Tibial nerve (tissue), 4 donors: Measurements from ENCODE around the gene GLE1. TPM values are rescaled to one million over a fixed set of nuclear protein-coding genes. Genes with fewer than 3 reads are reported as not detected.

ENCODE experiments used
- DNase-seq, 2 donors: peaks; one replicate each; pipeline ENCODE4 v3.0.0-alpha.2; 2019; ENCODE audit warnings: low spot score in 2 of 2
- H3K27ac ChIP-seq, 4 donors: fragments of 200-600 bp; sonication (generic) in 3 of 4; one replicate each; pipeline ENCODE4 v1.5.1; 2017 to 2019; ENCODE audit warnings: mild to moderate bottlenecking in 1 of 4
- H3K27me3 ChIP-seq, 2 donors: fragments of 200-600 bp; sonication (generic) in 1 of 2; one replicate each; pipeline versions ENCODE4 v1.5.1 to v1.6.0; 2017 to 2019
- H3K36me3 ChIP-seq, 3 donors: fragments of 200-600 bp; sonication (generic); one replicate each; pipeline ENCODE4 v1.5.1; 2018 to 2019
- H3K4me1 ChIP-seq, 4 donors: fragments of 200-600 bp; sonication (generic) in 3 of 4; one replicate each; pipeline ENCODE4 v1.5.1; 2017 to 2019
- H3K4me3 ChIP-seq, 4 donors: fragments of 200-600 bp; sonication (generic) in 3 of 4; one replicate each; pipeline ENCODE4 v1.5.1; 2017 to 2019; ENCODE audit warnings: mild to moderate bottlenecking in 1 of 4, moderate library complexity in 1 of 4
- H3K9me3 ChIP-seq, 4 donors: fragments of 200-600 bp; sonication (generic) in 3 of 4; one replicate each; pipeline ENCODE4 v1.5.1; 2017 to 2019
- CTCF ChIP-seq, 5 experiments: fragments of 200-600 bp in 3 of 5; fragments of 450-650 bp in 2 of 5; sonication (generic) in 3 of 5; IDR thresholded peaks; one replicate each; pipeline ENCODE4 v1.5.1; 2016 to 2019; ENCODE audit warnings: antibody characterized with exemption in 5 of 5, mild to moderate bottlenecking in 3 of 5, moderate library complexity in 2 of 5
- EP300 ChIP-seq, 2 donors: sonication (generic); formaldehyde crosslinking; IDR thresholded peaks; one replicate each; pipeline ENCODE4 v1.6.1; 2017; ENCODE audit warnings: antibody characterized with exemption in 2 of 2, mild to moderate bottlenecking in 1 of 2
- POLR2A ChIP-seq, 2 donors: fragments of 450-650 bp; IDR thresholded peaks; one replicate each; pipeline ENCODE4 v1.6.1; 2017; ENCODE audit warnings: antibody characterized with exemption in 2 of 2, mild to moderate bottlenecking in 2 of 2, moderate library complexity in 2 of 2
- WGBS, 2 donors: methylation state at CpG; one replicate each; pipeline ENCODE4 v1.1.5; 2018; 5-methylcytosine and 5-hydroxymethylcytosine counted together
- total RNA-seq, 4 donors: library from RNA; depleted of rRNA; stranded (reverse); fragments of >200 nt; gene quantifications; one replicate each; pipeline ENCODE4 v1.1.0, GENCODE V29; 2016

Gene GLE1, protein sequence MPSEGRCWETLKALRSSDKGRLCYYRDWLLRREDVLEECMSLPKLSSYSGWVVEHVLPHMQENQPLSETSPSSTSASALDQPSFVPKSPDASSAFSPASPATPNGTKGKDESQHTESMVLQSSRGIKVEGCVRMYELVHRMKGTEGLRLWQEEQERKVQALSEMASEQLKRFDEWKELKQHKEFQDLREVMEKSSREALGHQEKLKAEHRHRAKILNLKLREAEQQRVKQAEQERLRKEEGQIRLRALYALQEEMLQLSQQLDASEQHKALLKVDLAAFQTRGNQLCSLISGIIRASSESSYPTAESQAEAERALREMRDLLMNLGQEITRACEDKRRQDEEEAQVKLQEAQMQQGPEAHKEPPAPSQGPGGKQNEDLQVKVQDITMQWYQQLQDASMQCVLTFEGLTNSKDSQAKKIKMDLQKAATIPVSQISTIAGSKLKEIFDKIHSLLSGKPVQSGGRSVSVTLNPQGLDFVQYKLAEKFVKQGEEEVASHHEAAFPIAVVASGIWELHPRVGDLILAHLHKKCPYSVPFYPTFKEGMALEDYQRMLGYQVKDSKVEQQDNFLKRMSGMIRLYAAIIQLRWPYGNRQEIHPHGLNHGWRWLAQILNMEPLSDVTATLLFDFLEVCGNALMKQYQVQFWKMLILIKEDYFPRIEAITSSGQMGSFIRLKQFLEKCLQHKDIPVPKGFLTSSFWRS
- total RNA-seq: 10 to 100 TPM; 24.5 to 30.4 (median 28.8) TPM

DNA sequence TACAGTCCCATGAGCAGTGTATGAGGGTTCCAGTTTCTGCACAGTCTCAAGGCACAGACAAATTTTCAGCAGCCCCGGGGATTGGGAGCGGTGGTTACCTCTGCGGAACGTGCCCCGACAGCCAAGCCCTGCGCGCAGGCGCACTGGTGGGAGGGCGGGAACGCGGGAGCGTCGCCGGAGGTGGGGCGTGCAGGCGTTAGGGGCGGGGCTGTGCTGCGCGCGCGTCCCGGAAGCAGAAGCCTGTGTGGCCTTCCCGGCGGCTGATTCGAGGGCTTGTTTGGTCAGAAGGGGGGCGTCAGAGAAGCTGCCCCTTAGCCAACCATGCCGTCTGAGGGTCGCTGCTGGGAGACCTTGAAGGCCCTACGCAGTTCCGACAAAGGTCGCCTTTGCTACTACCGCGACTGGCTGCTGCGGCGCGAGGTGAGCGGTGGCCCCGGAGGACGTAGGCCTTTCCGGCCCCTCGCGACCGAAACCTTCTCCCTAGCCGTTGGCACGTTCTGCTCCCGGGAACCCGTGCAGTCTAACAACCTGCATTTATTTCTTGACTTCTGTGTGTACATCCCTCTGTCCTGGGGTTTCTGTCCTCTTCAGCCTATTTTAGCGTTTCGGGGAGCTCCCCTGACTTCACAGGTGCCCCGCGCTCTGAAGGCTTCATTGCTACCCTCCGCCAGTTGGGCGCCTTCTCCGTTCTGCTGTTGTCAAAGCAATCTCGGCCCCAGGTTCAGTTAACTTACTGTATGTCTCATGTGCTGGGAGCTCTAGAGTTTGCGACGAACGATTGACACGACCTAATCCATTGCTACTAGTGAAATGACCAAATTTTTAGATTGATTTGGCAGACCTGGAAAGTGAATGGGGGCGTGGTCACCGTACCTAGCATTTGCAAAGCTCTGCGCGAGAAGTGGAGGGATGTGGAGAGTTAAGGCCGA lies at the start of gene GLE1:
TSS of gene GLE1 (plus strand) at position 235 of the 929 bp plus-strand sequence. CDS start at position 322, 87 bp downstream.
- H3K36me3 ChIP-seq: peaks cover 0 to 20% (median 3%) of the 10 kb centered on the region in 3 donors
- WGBS, 2 donors: 0 to 1% methylated on average over 46 to 56 of the region's 64 CpGs
- H3K9me3 ChIP-seq: no peaks in the 10 kb centered on the region
- H3K4me3 ChIP-seq: peak within 1 kb of the TSS; percentile 65 to 99 (median 91)
- peaks cover 0 to 27% (median 5%) of the 10 kb centered on the region in 4 donors for H3K4me1 ChIP-seq
- H3K27me3 ChIP-seq: no peaks in the 10 kb centered on the region
- no peak for TF ChIP-seq CTCF (IDR thresholded peaks at IDR 0.05)
- peak; percentile 81 to 83 for TF ChIP-seq EP300 (IDR thresholded peaks at IDR 0.05)
- TF ChIP-seq POLR2A (IDR thresholded peaks at IDR 0.05): peak in 1 of 2 donors; percentile 65
- peak within 1 kb of the TSS; percentile 43 to 91 (median 84) for H3K27ac ChIP-seq
- DNase-seq: peak; percentile 86 to 90

DNA sequence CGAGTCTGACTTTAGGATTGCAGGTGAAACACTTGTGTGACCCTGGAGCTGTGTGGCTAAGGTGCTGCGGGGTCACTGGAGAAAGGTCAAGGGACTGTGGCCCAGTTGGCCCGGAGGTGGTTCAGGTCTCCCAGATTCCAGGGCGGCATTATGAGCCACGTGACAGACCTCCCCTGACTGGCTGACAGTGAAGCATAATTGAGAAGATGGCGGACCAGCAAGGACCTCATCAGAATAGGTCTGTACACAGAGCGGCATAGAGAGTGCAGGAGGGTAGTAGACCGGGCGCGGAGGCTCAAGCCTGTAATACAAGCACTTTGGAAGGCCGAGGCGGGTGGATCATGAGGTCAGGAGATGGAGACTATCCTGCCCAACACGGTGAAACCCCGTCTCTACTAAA lies 49.5 kb upstream of the GLE1 start:
- Histone ChIP-seq H3K27me3 (no peaks in the 10 kb centered on the region), H3K4me3 (no peak overlapping the region), H3K9me3 (no peaks in the 10 kb centered on the region), H3K27ac (no peak overlapping the region), H3K4me1 (peaks cover 0 to 16% (median 9%) of the 10 kb centered on the region in 4 donors), H3K36me3 (peaks cover 0 to 8% (median 0%) of the 10 kb centered on the region in 3 donors)
- DNase-seq: no peak
- TF ChIP-seq EP300 (IDR thresholded peaks at IDR 0.05): no peak
- TF ChIP-seq POLR2A (IDR thresholded peaks at IDR 0.05): no peak
- TF ChIP-seq CTCF (IDR thresholded peaks at IDR 0.05): no peak
- WGBS, 2 donors: 84 to 93% methylated on average over 14 of the region's 14 CpGs

- H3K36me3 ChIP-seq: peaks cover 0 to 18% (median 2%) of the 10 kb centered on the region in 3 donors
- peak within 1 kb of the TSS; percentile 79 to 94 (median 88) for H3K4me3 ChIP-seq
- peaks cover 0 to 16% (median 9%) of the 10 kb centered on the region in 4 donors for H3K4me1 ChIP-seq
- 0 to 1% methylated on average over 46 to 80 of the region's 82 CpGs for WGBS, 2 donors
- peak in 1 of 5 experiments; percentile 29 for TF ChIP-seq CTCF (IDR thresholded peaks at IDR 0.05)
- TF ChIP-seq POLR2A (IDR thresholded peaks at IDR 0.05): peak in 1 of 2 donors; percentile 50
- TF ChIP-seq EP300 (IDR thresholded peaks at IDR 0.05): peak; percentile 66 to 88
- peak within 1 kb of the TSS; percentile 58 to 91 (median 89) for H3K27ac ChIP-seq
- H3K27me3 ChIP-seq: no peaks in the 10 kb centered on the region
- no peaks in the 10 kb centered on the region for H3K9me3 ChIP-seq
- peak; percentile 95 to 97 for DNase-seq
Observed at GRCh38 chr9:128455849-128456612, 48.5 kb upstream of the GLE1 start, which contains the start of gene ODF2. Gene ODF2, plus strand, starts transcription at chr9:128456006. Its CDS starts 86 bp downstream, at chr9:128456092.

GRCh38 chr9:128456613-128457061 lies 47.9 kb upstream of the GLE1 start:
- Histone ChIP-seq H3K4me3 (peak overlapping the region; percentile 79 to 94 (median 88)), H3K27ac (peak overlapping the region; percentile 58 to 91 (median 89)), H3K4me1 (peaks cover 0 to 16% (median 9%) of the 10 kb centered on the region in 4 donors), H3K27me3 (no peaks in the 10 kb centered on the region), H3K9me3 (no peaks in the 10 kb centered on the region), H3K36me3 (peaks cover 0 to 24% (median 2%) of the 10 kb centered on the region in 3 donors)
- TF ChIP-seq POLR2A (IDR thresholded peaks at IDR 0.05): no peak
- TF ChIP-seq EP300 (IDR thresholded peaks at IDR 0.05): peak in 1 of 2 donors; percentile 7
- WGBS, 2 donors: 0% methylated on average over 36 to 41 of the region's 48 CpGs
- peak; percentile 40 to 68 for DNase-seq
